22Rv1 (cell line): ENCODE data around the gene TBC1D22A.

ENCODE experiments used
- ZFX ChIP-seq: fragments of 450-650 bp; IDR thresholded peaks from 2 replicates; pipeline ENCODE4 v1.6.1; 2017; ENCODE audit warnings: antibody characterized with exemption, borderline replicate concordance
- TF ChIP-seq, protein P1 (sequence below): fragments of 450-650 bp; IDR thresholded peaks from 2 replicates; pipeline ENCODE4 v1.5.1; 2017; ENCODE audit warnings: mild to moderate bottlenecking

DNA sequence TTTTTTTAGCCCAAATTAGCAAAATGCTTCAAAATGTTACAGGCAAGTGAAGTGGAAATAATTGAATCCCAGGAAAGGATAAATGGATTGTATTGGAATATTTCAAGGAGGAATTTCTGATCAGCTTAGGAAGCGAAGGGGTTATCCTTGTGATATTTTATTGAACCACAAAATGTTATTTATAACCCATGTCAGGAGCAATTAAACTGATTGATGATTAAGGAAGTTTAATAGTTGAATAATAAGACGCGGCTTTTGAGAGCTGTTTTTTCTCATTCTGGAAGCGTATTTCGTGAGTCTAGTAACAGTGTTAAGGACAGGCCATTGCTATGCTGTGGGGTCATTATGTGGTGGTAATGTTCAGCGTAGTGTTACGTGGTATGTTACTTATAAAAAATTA lies 192.3 kb downstream of the TBC1D22A start:
- TF ChIP-seq, protein P1, sequence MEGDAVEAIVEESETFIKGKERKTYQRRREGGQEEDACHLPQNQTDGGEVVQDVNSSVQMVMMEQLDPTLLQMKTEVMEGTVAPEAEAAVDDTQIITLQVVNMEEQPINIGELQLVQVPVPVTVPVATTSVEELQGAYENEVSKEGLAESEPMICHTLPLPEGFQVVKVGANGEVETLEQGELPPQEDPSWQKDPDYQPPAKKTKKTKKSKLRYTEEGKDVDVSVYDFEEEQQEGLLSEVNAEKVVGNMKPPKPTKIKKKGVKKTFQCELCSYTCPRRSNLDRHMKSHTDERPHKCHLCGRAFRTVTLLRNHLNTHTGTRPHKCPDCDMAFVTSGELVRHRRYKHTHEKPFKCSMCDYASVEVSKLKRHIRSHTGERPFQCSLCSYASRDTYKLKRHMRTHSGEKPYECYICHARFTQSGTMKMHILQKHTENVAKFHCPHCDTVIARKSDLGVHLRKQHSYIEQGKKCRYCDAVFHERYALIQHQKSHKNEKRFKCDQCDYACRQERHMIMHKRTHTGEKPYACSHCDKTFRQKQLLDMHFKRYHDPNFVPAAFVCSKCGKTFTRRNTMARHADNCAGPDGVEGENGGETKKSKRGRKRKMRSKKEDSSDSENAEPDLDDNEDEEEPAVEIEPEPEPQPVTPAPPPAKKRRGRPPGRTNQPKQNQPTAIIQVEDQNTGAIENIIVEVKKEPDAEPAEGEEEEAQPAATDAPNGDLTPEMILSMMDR: no peak
- TF ChIP-seq ZFX: no peak
